H9 (cell line): ENCODE data around the gene HOXB8. TPM values are rescaled to one million over a fixed set of nuclear protein-coding genes. Genes with fewer than 3 reads are reported as not detected.

Source experiments
- DNase-seq: peaks from one replicate; pipeline ENCODE4 v3.0.0-alpha.2; 2017
- H2AFZ ChIP-seq: one replicate; pipeline ENCODE4 v1.6.1; 2013; ENCODE audit warnings: mild to moderate bottlenecking, low read length, control low read depth, moderate library complexity
- H2AK5ac ChIP-seq: 2 replicates; pipeline ENCODE4 v1.6.1; 2013; ENCODE audit warnings: low read length, control low read depth, mixed read lengths; ENCODE audit not compliant: insufficient read length
- H2BK120ac ChIP-seq: one replicate; pipeline ENCODE4 v1.6.1; 2013; ENCODE audit warnings: low read depth, mild to moderate bottlenecking, low read length, control low read depth, inconsistent platforms; ENCODE audit not compliant: poor library complexity, severe bottlenecking
- H2BK12ac ChIP-seq: 2 replicates; pipeline ENCODE4 v1.6.1; 2013; ENCODE audit warnings: low read length, control low read depth, mixed read lengths, low read depth; ENCODE audit not compliant: insufficient read length
- H2BK15ac ChIP-seq: 2 replicates; pipeline ENCODE4 v1.6.1; 2013; ENCODE audit warnings: low read depth, low read length, control low read depth
- H2BK20ac ChIP-seq: one replicate; pipeline ENCODE4 v1.6.1; 2013; ENCODE audit warnings: low read depth, mild to moderate bottlenecking, low read length, control low read depth, inconsistent platforms; ENCODE audit not compliant: poor library complexity, severe bottlenecking
- H2BK5ac ChIP-seq: 2 replicates; pipeline ENCODE4 v1.6.1; 2013; ENCODE audit warnings: low read length, control low read depth, mixed read lengths; ENCODE audit not compliant: insufficient read length
- H3K14ac ChIP-seq: 2 replicates; pipeline ENCODE4 v1.6.1; 2013; ENCODE audit warnings: low read length, control low read depth; ENCODE audit not compliant: insufficient read depth
- H3K18ac ChIP-seq: 2 replicates; pipeline ENCODE4 v1.6.1; 2013; ENCODE audit warnings: low read depth, mild to moderate bottlenecking, mixed read lengths, low read length, control low read depth; ENCODE audit not compliant: insufficient read length
- H3K23ac ChIP-seq: 2 replicates; pipeline ENCODE4 v1.6.1; 2013; ENCODE audit warnings: low read length, control low read depth, mixed read lengths, low read depth; ENCODE audit not compliant: insufficient read length
- H3K23me2 ChIP-seq: 2 replicates; pipeline ENCODE4 v1.6.1; 2013; ENCODE audit warnings: low read depth, mild to moderate bottlenecking, mixed read lengths, low read length, control low read depth; ENCODE audit not compliant: insufficient read length, poor library complexity, severe bottlenecking
- H3K27ac ChIP-seq: 2 replicates; pipeline ENCODE4 v1.5.1; 2013; ENCODE audit warnings: low read length, control low read depth, mixed read lengths, low read depth; ENCODE audit not compliant: insufficient read length
- H3K27me3 ChIP-seq: 2 replicates; pipeline ENCODE4 v1.6.1; 2013; ENCODE audit warnings: low read length, control low read depth, inconsistent platforms; ENCODE audit not compliant: insufficient read depth
- H3K4ac ChIP-seq: 2 replicates; pipeline ENCODE4 v1.6.1; 2013; ENCODE audit warnings: low read depth, mild to moderate bottlenecking, control low read depth, inconsistent platforms, low read length, moderate library complexity
- H3K4me1 ChIP-seq: 2 replicates; pipeline ENCODE4 v1.6.1; 2013; ENCODE audit warnings: low read length, control low read depth, inconsistent platforms; ENCODE audit not compliant: insufficient read depth
- H3K4me2 ChIP-seq: 2 replicates; pipeline ENCODE4 v1.6.1; 2013; ENCODE audit warnings: low read length, control low read depth, mixed read lengths; ENCODE audit not compliant: insufficient read length, insufficient read depth
- H3K56ac ChIP-seq: 2 replicates; pipeline ENCODE4 v1.6.1; 2013; ENCODE audit warnings: low read depth, mild to moderate bottlenecking, mixed read lengths, low read length, control low read depth; ENCODE audit not compliant: insufficient read length
- H3K79me1 ChIP-seq: 2 replicates; pipeline ENCODE4 v1.6.1; 2013; ENCODE audit warnings: low read depth, mild to moderate bottlenecking, moderate library complexity, low read length, control low read depth, inconsistent platforms; ENCODE audit not compliant: insufficient read depth, poor library complexity, severe bottlenecking
- H3K79me2 ChIP-seq: 2 replicates; pipeline ENCODE4 v1.6.1; 2013; ENCODE audit warnings: low read length, control low read depth, inconsistent platforms; ENCODE audit not compliant: insufficient read depth
- H3K9ac ChIP-seq: 2 replicates; pipeline ENCODE4 v1.6.1; 2013; ENCODE audit warnings: low read length, control low read depth, mixed read lengths; ENCODE audit not compliant: insufficient read length; ENCODE audit errors: extremely low read depth
- H3K9me3 ChIP-seq: one replicate; pipeline ENCODE4 v1.6.1; 2013; ENCODE audit warnings: low read depth, low read length, inconsistent platforms; ENCODE audit not compliant: control insufficient read depth
- H3T11ph ChIP-seq: one replicate; pipeline ENCODE4 v1.6.1; 2013; ENCODE audit warnings: mild to moderate bottlenecking, low read length, control low read depth, inconsistent platforms
- H4K20me1 ChIP-seq: one replicate; pipeline ENCODE4 v1.6.1; 2013; ENCODE audit not compliant: control insufficient read depth, insufficient read length, insufficient read depth
- H4K5ac ChIP-seq: 2 replicates; pipeline ENCODE4 v1.6.1; 2013; ENCODE audit warnings: low read depth, mild to moderate bottlenecking, mixed read lengths, low read length, control low read depth; ENCODE audit not compliant: insufficient read length
- H4K8ac ChIP-seq: replicated peaks from 2 replicates; pipeline ENCODE4 v1.6.1; 2013; ENCODE audit warnings: low read length, control low read depth, mixed read lengths, low read depth; ENCODE audit not compliant: insufficient read length
- H4K91ac ChIP-seq: 2 replicates; pipeline ENCODE4 v1.6.1; 2013; ENCODE audit warnings: low read depth, mild to moderate bottlenecking, moderate library complexity, mixed read lengths, low read length, control low read depth; ENCODE audit not compliant: insufficient read length
- H3K27ac Mint-ChIP-seq, 3 experiments: 2 replicates in 2 of 3; 3 replicates in 1 of 3; pipeline ENCODE4 v1.8.0; 2020 to 2021; ENCODE audit warnings: mixed read lengths in 3 of 3, mild to moderate bottlenecking in 1 of 3, moderate library complexity in 1 of 3
- H3K27me3 Mint-ChIP-seq: 2 replicates; pipeline ENCODE4 v1.8.0; 2021; ENCODE audit warnings: low read depth, mild to moderate bottlenecking, moderate library complexity, mixed read lengths
- H3K36me3 Mint-ChIP-seq, 3 experiments: 2 replicates in 2 of 3; 3 replicates in 1 of 3; pipeline ENCODE4 v1.8.0; 2020 to 2021; ENCODE audit warnings: low read depth in 3 of 3, mixed read lengths in 3 of 3; ENCODE audit not compliant: insufficient read depth in 1 of 3
- H3K4me1 Mint-ChIP-seq, 2 experiments: 2 replicates each; pipeline ENCODE4 v1.8.0; 2020; ENCODE audit warnings: mixed read lengths in 2 of 2
- H3K4me3 Mint-ChIP-seq, 2 experiments: 2 replicates in 1 of 2; 3 replicates in 1 of 2; pipeline ENCODE4 v1.8.0; 2020 to 2021; ENCODE audit warnings: mild to moderate bottlenecking in 2 of 2, mixed read lengths in 2 of 2, moderate library complexity in 1 of 2
- H3K9me3 Mint-ChIP-seq, 2 experiments: 2 replicates in 1 of 2; 3 replicates in 1 of 2; pipeline ENCODE4 v1.8.0; 2020; ENCODE audit warnings: mild to moderate bottlenecking in 2 of 2, mixed read lengths in 2 of 2, moderate library complexity in 1 of 2
- WGBS: extraction: QIAGEN DNeasy Blood & Tissue Kit; methylation state at CpG from one replicate; pipeline ENCODE4 v1.1.7; 2013; ENCODE audit warnings: missing lambda C conversion rate, low lambda C conversion rate, mixed read lengths; ENCODE audit not compliant: insufficient read length; ENCODE audit errors: extremely low coverage; 5-methylcytosine and 5-hydroxymethylcytosine counted together
- total RNA-seq: library from RNA; stranded (reverse); gene quantifications from 2 replicates; pipeline ENCODE4 v1.2.1, GENCODE V29; 2021
- TF ChIP-seq, protein P1 (sequence below): fragments of 200-600 bp; sonication (generic); conservative IDR thresholded peaks from 3 replicates; pipeline ENCODE4 v1.8.0; 2021; ENCODE audit warnings: antibody characterized with exemption, mild to moderate bottlenecking

Gene HOXB8
- total RNA-seq, 1 experiment from 2014 or later, result not detected

DNA sequence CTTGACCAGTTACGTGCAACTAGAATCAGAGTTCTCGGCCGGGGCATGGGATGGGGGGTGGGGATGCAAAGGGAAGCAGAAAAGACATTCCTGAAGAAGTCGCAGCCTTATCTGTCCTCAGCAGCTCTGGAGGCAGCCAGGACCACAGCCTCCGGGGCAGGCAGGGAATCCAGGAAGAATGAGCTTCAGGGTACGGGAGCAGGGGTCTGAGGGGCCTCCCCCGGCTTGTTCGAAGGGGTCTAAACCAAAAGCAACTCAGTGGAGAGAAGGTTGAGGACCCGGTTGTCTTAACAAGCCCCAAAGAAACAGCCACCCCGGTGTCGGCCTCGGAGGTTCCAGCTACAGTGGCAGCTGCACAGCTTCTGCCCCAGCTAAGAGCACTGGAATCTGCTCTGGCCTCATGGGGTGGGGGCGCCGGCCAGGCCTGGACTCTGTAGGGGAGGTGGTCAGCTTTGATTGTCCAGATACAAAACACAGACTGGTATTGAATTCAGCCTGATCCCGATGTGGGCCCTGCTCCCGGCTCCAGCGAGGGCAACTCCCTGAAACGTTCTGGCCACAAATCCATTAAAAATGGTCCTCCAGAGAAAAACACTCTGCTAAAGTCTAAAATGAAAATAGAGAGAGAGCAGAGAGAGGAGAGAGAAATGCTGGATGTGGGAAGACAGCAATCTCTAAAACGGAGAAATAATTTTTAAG, 44.6 kb downstream of the HOXB8 start:
- no peak overlapping the region for H3K4me3 Mint-ChIP-seq

More for the DNA sequence above, 44.6 kb downstream of the HOXB8 start:
- H3K79me1 ChIP-seq, result no peaks in the 10 kb centered on the region
- no peak overlapping the region for H3K18ac ChIP-seq
- no peaks in the 10 kb centered on the region for H3K9me3 ChIP-seq
- H2BK15ac ChIP-seq, result no peak overlapping the region
- H3K4me2 ChIP-seq, result no peak overlapping the region
- no peak overlapping the region for H2BK120ac ChIP-seq
- TF ChIP-seq, protein P1, sequence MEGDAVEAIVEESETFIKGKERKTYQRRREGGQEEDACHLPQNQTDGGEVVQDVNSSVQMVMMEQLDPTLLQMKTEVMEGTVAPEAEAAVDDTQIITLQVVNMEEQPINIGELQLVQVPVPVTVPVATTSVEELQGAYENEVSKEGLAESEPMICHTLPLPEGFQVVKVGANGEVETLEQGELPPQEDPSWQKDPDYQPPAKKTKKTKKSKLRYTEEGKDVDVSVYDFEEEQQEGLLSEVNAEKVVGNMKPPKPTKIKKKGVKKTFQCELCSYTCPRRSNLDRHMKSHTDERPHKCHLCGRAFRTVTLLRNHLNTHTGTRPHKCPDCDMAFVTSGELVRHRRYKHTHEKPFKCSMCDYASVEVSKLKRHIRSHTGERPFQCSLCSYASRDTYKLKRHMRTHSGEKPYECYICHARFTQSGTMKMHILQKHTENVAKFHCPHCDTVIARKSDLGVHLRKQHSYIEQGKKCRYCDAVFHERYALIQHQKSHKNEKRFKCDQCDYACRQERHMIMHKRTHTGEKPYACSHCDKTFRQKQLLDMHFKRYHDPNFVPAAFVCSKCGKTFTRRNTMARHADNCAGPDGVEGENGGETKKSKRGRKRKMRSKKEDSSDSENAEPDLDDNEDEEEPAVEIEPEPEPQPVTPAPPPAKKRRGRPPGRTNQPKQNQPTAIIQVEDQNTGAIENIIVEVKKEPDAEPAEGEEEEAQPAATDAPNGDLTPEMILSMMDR, result no peak
- DNase-seq, result peak; percentile 69
- H2BK5ac ChIP-seq, result no peak overlapping the region
- H3K14ac ChIP-seq, result no peak overlapping the region
- H2AK5ac ChIP-seq, result no peak overlapping the region
- H3K9ac ChIP-seq, result no peak overlapping the region
- H3K56ac ChIP-seq, result no peak overlapping the region
- H3K9me3 Mint-ChIP-seq, result peaks cover 0 to 12% of the 10 kb centered on the region in 2 experiments; a peak in 1 of 5 replicates
- H3K27me3 Mint-ChIP-seq, result no peaks in the 10 kb centered on the region
- no peak overlapping the region for H4K5ac ChIP-seq
- no peak overlapping the region for H3K27ac ChIP-seq
- H2BK20ac ChIP-seq, result no peak overlapping the region
- H3K4me1 Mint-ChIP-seq, result peaks cover 6 to 18% of the 10 kb centered on the region in 2 experiments
- peaks cover 2% of the 10 kb centered on the region; the same call in 1 of the 2 replicates for H3K4me1 ChIP-seq
- no peaks in the 10 kb centered on the region; a peak in 1 of 7 replicates for H3K36me3 Mint-ChIP-seq
- H3T11ph ChIP-seq, result no peak overlapping the region
- no peak overlapping the region for H2AFZ ChIP-seq
- no peak overlapping the region for H4K91ac ChIP-seq
- H3K23ac ChIP-seq, result no peak overlapping the region
- H3K79me2 ChIP-seq, result no peaks in the 10 kb centered on the region
- H3K4ac ChIP-seq, result no peak overlapping the region
- no CpG with 5 or more reads among the region's 19 CpGs for WGBS
- no peak overlapping the region for H4K8ac ChIP-seq
- no peak overlapping the region for H2BK12ac ChIP-seq
- H3K27ac Mint-ChIP-seq, result no peak overlapping the region
- peaks cover 100% of the 10 kb centered on the region for H3K27me3 ChIP-seq
- H3K23me2 ChIP-seq, result no peaks in the 10 kb centered on the region
- H4K20me1 ChIP-seq, result peaks cover 4% of the 10 kb centered on the region
